Activated CD4-positive, CD25-positive, alpha-beta regulatory T cell treated with anti-CD3 and anti-CD28 coated beads, Interleukin-2, amount 50 U/mL, for 24 hours (primary cell): ENCODE results near the gene SLC9C1.
A peak's percentile ranks its signal among the peaks of the same experiment; 100 is the strongest.

Source experiments
- ATAC-seq, 2 donors: fragments of 150-1000 bp; cut with Tn5 transposase; one replicate each; pipeline ENCODE4 v1.10.0; 2021; ENCODE audit warnings: mild to moderate bottlenecking in 1 of 2, moderate library complexity in 1 of 2

Gene SLC9C1

DNA sequence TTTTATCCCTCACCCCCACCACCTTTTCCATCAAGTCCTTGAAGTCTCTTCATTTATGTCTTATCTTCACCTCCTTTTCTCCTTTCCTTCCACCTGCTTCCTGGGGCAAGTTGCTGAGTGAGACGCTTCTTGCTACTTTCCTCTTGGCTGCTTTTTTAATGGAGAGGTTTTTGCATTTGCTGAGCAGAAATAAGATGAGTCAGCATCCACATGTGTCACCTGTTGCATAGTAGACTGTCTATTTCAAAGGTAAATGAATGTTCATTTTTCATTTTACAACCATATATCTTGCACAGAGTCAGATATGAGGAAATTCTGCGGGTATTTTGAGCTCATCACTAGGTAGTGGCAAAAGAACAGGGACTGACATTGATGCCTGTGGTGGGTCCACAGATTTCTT is 189.2 kb downstream of the SLC9C1 start:
- ATAC-seq = no peak

DNA sequence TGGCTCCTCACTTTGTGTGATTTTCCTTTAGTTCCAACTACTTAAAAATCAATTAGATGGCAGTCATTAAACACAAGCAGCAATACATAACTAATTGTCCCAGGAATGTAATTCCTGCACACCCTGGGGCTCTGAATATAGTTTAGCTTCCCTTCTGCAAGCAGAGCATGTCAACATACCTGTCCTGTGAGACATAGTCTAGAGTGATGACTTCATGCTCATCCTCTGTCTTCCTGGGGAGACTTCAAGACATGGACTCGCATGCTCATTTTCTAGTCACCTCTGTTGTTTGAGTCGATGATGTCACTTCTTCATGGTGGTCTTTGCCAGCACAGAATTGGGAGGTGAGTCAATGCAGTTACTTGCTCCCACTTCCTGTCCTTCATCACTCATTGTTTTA is 192.1 kb downstream of the SLC9C1 start:
- ATAC-seq = no peak

DNA sequence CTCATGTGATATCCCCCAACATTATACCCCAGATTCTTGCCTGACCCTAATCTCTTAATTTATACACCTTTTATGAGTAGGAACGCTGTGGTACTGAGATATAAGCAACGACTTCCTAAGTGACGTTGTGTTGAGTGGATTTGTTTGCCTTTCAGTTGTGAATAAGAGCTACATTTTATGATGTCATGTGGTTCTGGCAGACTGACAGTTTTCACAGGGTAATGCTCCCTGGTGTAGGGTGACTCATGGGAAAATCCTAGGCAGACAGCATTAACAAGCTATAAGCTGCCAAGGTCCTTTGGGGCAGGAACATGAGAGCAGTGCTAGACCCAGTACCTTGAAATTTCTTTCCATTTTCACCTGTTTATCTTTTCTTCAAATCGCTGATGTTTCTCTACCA is 196.6 kb downstream of the SLC9C1 start:
- ATAC-seq = peak; percentile 78 to 82

DNA sequence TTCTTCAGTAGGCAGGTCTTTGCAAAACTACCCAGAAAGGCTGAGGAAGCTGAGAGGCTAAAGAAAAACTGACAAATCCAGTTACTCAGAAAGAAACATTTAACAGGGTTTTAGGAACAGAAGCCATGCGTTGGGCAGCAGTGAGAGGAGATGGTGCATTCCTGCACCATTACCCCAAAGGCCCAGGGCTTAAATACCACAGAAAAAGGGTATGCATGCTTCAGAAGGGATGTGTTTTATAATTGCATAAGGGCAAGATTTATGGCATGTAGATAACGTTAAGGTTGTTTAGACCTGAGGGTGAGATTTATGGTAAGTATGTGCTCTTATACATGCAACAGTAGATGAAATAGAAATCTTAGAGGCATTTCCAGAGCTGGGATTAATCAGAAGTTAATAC is 197.8 kb downstream of the SLC9C1 start:
- ATAC-seq = no peak

DNA sequence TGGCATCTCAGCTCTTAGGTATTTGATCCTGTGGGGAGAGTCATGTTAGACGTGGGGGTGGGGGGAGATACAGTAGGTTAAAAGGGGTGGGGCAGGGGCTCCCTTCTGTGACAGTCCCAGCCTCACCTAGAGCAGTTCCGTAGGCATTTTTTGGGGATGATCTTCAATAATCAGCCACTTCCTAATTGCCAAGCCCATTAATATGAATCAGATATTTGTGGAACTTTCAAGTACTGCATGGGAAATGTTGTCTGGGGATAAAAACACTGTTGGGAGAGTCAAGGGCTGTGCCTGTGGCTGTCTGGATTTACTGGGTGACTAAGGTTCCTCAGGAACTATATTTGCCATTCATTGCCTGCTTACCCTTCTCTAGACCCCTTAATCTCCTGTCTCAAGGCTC is 198.3 kb downstream of the SLC9C1 start:
- ATAC-seq = no peak

DNA sequence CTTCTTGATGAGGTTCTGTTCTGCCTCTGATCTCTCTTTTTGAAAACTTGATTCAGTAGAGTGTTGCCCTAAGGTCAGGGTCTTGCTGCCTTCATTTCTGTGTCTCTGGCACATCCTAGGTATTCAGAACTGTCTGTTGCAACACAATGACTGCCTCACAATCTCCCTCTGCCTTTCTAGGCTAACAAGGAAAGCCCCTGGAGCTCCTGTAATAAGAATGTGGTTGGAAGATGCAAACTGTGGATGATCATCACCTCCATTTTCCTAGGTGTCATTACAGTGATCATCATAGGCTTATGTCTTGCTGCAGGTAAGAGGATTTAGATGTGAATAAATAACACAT is 200.9 kb downstream of the SLC9C1 start:
- no peak for ATAC-seq

DNA sequence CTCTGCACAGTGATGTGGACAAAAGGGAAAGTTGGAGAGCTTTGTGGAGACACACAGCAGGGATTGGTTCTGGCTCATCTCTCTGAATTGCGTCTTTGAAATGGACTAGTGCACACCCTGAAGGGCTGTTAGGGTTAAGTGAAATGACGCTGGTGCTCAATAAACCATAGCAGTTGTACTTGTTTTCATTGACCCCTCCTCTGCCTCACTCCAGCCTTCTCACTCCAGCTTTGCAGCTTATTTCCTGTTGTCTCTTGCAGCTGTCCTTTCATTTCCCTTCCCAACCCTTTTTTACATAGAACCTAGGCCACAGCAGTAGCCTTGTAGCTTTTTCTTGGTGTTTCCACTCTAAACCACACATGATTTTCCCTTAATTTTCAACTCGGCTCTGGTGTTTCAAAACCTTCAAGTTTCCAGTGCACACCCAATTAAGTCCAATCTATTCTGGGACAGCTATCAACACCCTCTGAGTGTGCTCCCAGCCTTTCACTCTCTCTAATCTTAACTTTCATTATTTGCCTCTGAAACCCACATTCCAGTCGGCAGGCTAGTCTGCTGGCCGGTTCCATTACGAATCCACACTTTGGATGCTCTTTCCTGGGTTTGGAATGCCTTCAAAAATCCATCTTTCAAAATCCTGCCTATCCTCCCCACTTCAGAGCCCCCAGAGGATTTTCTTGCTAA is 201.4 kb downstream of the SLC9C1 start:
- no peak for ATAC-seq

DNA sequence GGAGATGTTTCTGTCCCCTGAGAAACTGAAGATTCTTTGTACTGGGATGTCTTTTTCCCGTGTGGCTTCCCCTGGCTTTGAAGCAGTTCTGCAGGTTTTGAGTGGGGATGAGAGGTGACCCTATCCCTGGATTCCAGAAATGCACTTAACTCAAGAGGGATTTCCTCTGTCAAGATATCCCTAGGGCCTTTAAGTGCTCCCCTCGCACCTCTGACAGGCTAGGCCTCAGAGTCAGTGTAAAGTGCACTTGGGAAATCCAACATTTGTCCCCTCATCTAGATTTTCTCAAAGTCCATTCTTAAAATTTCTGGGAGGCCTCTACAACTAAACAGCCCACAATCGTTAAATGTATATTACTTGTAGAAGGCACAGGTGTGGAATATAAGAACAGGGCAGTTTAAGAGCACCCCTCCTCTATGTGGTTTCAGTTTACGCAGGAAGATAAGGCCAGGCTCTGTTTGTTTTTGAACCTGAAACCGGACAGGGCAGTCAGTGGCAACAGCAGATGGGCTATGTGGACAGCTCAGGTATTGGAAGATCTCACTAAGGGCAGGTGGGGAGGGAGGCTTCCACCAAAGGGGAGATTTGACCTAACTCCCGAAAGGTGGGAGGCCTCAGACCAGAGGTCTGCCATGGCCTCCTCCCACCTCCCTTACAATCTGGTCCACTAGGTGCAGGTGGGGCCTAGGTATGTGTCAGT is 203.0 kb downstream of the SLC9C1 start:
- no peak for ATAC-seq
